ENCODE measurements around the gene PPFIA3.
"Not testable (repeated sequence)": the region's sequence is repeated elsewhere in the genome, so short reads cannot be mapped to it uniquely, and the experiment has no call there.

The PPFIA3 gene

DNA sequence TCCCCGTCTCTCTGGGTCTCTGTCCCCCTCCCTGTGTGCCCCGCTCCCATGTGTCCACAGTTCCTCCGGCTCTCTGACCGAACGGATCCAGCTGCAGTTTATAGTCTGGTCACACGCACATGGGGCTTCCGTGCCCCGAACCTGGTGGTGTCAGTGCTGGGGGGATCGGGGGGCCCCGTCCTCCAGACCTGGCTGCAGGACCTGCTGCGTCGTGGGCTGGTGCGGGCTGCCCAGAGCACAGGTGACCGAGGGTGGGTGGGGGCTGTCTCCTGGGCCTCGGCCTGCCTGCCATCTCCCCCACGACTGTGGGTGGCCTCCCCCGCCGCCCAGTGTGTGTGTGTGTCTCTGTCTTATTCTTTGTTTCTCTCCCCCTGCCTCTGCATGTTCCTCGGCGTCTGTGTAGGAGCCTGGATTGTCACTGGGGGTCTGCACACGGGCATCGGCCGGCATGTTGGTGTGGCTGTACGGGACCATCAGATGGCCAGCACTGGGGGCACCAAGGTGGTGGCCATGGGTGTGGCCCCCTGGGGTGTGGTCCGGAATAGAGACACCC, 48.6 kb downstream of the PPFIA3 start:
- TF ChIP-seq, protein P1, sequence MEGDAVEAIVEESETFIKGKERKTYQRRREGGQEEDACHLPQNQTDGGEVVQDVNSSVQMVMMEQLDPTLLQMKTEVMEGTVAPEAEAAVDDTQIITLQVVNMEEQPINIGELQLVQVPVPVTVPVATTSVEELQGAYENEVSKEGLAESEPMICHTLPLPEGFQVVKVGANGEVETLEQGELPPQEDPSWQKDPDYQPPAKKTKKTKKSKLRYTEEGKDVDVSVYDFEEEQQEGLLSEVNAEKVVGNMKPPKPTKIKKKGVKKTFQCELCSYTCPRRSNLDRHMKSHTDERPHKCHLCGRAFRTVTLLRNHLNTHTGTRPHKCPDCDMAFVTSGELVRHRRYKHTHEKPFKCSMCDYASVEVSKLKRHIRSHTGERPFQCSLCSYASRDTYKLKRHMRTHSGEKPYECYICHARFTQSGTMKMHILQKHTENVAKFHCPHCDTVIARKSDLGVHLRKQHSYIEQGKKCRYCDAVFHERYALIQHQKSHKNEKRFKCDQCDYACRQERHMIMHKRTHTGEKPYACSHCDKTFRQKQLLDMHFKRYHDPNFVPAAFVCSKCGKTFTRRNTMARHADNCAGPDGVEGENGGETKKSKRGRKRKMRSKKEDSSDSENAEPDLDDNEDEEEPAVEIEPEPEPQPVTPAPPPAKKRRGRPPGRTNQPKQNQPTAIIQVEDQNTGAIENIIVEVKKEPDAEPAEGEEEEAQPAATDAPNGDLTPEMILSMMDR (conservative IDR thresholded peaks at IDR 0.05; ENCODE audit: control insufficient read depth, insufficient read depth, low read depth, low read length) = no peak
- no peak for DNase-seq (ENCODE audit: low read depth)
- H3K4me3 ChIP-seq (ENCODE audit: control insufficient read depth, low read depth, low read length) = no peak overlapping the region

DNA sequence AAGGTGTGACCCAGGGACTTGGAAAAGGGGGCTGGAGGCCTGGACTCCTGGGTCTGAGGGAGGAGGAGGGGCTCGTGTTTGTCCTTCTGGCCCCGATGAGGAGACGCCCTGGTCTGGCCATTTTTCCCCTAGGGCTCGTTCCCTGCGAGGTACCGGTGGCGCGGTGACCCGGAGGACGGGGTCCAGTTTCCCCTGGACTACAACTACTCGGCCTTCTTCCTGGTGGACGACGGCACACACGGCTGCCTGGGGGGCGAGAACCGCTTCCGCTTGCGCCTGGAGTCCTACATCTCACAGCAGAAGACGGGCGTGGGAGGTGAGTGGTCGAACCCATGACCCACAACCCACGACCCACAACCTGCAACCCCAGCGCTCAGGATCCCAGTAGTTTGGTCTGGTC, 49.1 kb downstream of the PPFIA3 start:
- no peak for DNase-seq (ENCODE audit: low read depth)
- no peak overlapping the region for H3K4me3 ChIP-seq (ENCODE audit: control insufficient read depth, low read depth, low read length)
- TF ChIP-seq, protein P1 (conservative IDR thresholded peaks at IDR 0.05; ENCODE audit: control insufficient read depth, insufficient read depth, low read depth, low read length) = no peak

DNA sequence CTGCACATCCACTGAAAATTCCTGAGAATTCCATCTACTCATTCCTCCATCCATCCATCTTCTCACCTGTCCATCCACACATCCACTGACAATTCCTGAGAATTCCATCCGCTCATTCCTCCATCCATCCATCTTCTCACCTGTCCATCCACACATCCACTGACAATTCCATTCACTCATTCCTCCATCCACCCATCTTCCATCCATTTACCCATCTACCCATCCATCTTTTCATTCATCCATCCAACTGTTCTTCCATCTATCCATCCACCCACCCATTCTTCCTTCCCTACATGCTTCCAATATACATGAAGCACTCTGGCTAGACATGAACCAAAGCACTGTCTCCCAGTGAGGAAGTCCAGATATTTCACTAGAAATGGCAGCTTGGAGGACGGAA, 53.9 kb downstream of the PPFIA3 start:
- no peak for DNase-seq (ENCODE audit: low read depth)
- TF ChIP-seq, protein P1 (conservative IDR thresholded peaks at IDR 0.05; ENCODE audit: control insufficient read depth, insufficient read depth, low read depth, low read length) = no peak
- H3K4me3 ChIP-seq (ENCODE audit: control insufficient read depth, low read depth, low read length) = no peak overlapping the region

DNA sequence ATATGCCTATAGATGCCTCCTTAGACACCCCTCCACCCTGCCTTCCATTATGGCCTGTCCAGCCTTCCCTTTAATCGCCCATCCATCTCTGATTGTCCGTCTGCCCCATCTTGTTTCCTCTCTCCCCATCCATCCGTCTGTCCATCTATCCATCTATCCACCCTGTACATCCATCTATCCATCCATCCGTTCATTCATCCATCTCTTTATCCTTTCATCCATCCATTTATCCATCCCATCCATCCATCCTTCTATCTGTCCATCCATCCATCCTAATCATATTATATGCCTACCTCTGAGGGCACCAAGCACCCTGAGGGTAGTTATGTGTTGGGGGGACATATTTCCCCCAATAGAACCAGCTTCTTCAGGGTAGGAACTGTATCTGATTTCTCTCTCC, 61.3 kb downstream of the PPFIA3 start:
- TF ChIP-seq, protein P1 (conservative IDR thresholded peaks at IDR 0.05; ENCODE audit: control insufficient read depth, insufficient read depth, low read depth, low read length) = no peak
- DNase-seq (ENCODE audit: low read depth) = no peak

DNA sequence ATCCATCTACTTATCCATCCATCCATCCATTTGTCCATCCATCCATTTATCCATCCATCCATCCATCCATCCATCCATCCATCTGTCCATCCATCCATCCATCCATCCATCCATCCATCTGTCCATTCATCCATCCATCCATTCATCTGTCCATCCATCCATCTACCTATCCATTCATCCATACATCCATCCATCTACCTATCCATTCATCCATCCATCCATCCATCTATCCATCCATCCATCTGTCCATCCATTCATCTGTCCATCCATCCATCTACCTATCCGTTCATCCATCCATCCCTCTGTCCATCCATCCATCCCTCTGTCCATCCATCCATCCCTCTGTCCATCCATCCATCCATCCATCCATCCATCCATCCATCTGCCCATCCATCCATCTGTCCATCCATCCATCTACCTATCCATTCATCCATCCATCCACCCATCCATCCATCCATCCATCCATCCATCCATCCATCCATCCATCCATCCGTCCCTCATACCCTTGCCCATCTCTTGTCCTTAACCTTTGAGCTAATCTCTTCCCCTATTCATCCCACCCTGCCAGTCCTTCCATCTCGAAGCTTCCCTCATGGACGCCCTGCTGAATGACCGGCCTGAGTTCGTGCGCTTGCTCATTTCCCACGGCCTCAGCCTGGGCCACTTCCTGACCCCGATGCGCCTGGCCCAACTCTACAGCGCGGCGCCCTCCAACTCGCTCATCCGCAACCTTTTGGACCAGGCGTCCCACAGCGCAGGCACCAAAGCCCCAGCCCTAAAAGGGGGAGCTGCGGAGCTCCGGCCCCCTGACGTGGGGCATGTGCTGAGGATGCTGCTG, 62.9 kb downstream of the PPFIA3 start:
- not testable (repeated sequence) for H3K4me3 ChIP-seq (ENCODE audit: control insufficient read depth, low read depth, low read length); DNase-seq (ENCODE audit: low read depth)

More for the DNA sequence above, 61.3 kb downstream of the PPFIA3 start:
- H3K4me3 ChIP-seq (ENCODE audit: control insufficient read depth, low read depth, low read length) = no peak overlapping the region

DNA sequence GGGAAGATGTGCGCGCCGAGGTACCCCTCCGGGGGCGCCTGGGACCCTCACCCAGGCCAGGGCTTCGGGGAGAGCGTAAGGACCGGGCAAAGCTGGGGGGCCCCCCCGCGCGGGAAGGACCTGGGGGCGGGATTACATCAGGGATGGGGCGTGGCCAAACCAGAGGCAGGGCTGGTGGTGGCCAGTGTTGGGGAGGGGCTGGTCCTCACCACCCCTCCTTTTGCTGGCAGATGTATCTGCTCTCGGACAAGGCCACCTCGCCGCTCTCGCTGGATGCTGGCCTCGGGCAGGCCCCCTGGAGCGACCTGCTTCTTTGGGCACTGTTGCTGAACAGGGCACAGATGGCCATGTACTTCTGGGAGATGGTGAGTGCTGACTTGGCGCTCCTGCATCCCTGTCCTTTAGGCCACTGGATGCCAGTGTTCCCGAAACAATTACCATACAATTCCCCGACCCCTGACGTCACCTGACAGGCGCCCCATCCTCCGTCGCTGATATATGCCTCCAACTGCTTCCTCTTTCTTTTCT, 63.6 kb downstream of the PPFIA3 start:
- no peak overlapping the region for H3K4me3 ChIP-seq (ENCODE audit: control insufficient read depth, low read depth, low read length)
- no peak for DNase-seq (ENCODE audit: low read depth)
- TF ChIP-seq, protein P1 (conservative IDR thresholded peaks at IDR 0.05; ENCODE audit: control insufficient read depth, insufficient read depth, low read depth, low read length) = no peak

DNA sequence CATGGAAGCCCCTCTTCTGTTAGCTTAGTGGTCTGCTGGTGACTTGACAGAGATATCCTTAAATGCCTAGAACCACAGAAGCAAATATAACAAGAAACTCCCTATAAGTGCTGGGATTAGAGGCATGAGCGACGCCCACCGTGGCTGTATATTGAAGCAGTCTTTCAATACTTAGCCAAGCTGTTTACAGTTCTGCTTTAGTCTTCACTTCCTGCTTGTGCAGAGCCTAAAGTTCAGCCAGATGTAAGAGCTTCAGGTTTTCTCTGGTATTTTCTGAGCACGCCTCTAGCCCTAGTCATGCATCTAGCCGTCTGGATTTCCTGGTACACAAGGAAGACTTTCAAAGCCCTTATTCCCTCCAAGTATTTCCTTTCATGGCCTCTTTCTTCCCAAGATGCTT, 66.8 kb downstream of the PPFIA3 start:
- TF ChIP-seq, protein P1 (conservative IDR thresholded peaks at IDR 0.05; ENCODE audit: control insufficient read depth, insufficient read depth, low read depth, low read length) = no peak
- no peak overlapping the region for H3K4me3 ChIP-seq (ENCODE audit: control insufficient read depth, low read depth, low read length)
- DNase-seq (ENCODE audit: low read depth) = no peak

All from fibroblast of mammary gland (primary cell).